HepG2 (cell line): ENCODE data around the gene SLA2. TPM values are rescaled to one million over a fixed set of nuclear protein-coding genes. Genes with fewer than 3 reads are reported as not detected.
A peak's percentile ranks its signal among the peaks of the same experiment; 100 is the strongest.

Experiments used
- JUN ChIP-seq: sonication (generic); formaldehyde crosslinking; IDR thresholded peaks from 2 replicates; pipeline ENCODE4 v1.4.0; 2020; ENCODE audit warnings: mild to moderate bottlenecking, missing genetic modification reagents
- KDM3A ChIP-seq: IDR thresholded peaks from 2 replicates; pipeline ENCODE4 v1.6.1; 2018; ENCODE audit warnings: low read depth, missing compliant biosample characterization
- LCORL ChIP-seq, 2 experiments: fragments of 450-650 bp in 1 of 2; sonication (generic) in 1 of 2; formaldehyde crosslinking in 1 of 2; IDR thresholded peaks; 2 replicates each; pipeline versions ENCODE4 v1.5.0 to v1.6.1; 2017 to 2020; ENCODE audit warnings: antibody characterized with exemption in 1 of 2, missing genetic modification reagents in 1 of 2
- MEIS1 ChIP-seq: sonication (generic); formaldehyde crosslinking; IDR thresholded peaks from 2 replicates; pipeline ENCODE4 v1.9.0; 2021; ENCODE audit warnings: mild to moderate bottlenecking, missing genetic modification reagents, moderate library complexity, borderline replicate concordance
- MTF2 ChIP-seq: sonication (generic); formaldehyde crosslinking; IDR thresholded peaks from 2 replicates; pipeline ENCODE4 v1.5.0; 2020; ENCODE audit warnings: missing genetic modification reagents, borderline replicate concordance
- NR2F6 ChIP-seq, 2 experiments: IDR thresholded peaks; 2 replicates each; pipeline ENCODE4 v1.6.1; 2016; ENCODE audit warnings: antibody characterized with exemption in 1 of 2, mild to moderate bottlenecking in 1 of 2
- SP4 ChIP-seq: sonication (generic); formaldehyde crosslinking; IDR thresholded peaks from 2 replicates; pipeline ENCODE4 v1.8.1; 2023; ENCODE audit warnings: mild to moderate bottlenecking, missing genetic modification reagents
- THAP11 ChIP-seq: IDR thresholded peaks from 2 replicates; pipeline ENCODE4 v1.6.1; 2016; ENCODE audit warnings: missing biosample characterization, missing genetic modification reagents
- ZNF3 ChIP-seq: IDR thresholded peaks from 2 replicates; pipeline ENCODE4 v1.7.0; 2017; ENCODE audit warnings: inconsistent platforms
- polyA plus RNA-seq, 8 experiments: library from polyadenylated mRNA; depleted of rRNA in 3 of 8; stranded (reverse) in 7 of 8; unstranded in 1 of 8; fragments of >200 nt; fragmentation: Illumina TruSeq in 4 of 8; extraction: Trizol in 4 of 8; gene quantifications; 2 replicates each; pipeline versions ENCODE4 v1.2.1 to v1.2.3, GENCODE V29; 2011 to 2016; ENCODE audit warnings: low read depth in 4 of 8, missing spikeins in 1 of 8, mixed read lengths in 1 of 8; ENCODE audit not compliant: insufficient read depth in 1 of 8
- total RNA-seq, 5 experiments: library from RNA; depleted of rRNA; stranded (reverse); fragments of >200 nt; fragmentation: Illumina TruSeq; extraction: Trizol; gene quantifications; 2 replicates each; pipeline ENCODE4 v1.2.3, GENCODE V29; 2016; ENCODE audit warnings: low read depth in 1 of 5
- TF ChIP-seq, protein P1 (sequence below): sonication (generic); formaldehyde crosslinking; conservative IDR thresholded peaks from 2 replicates; pipeline ENCODE4 v1.8.1; 2023; ENCODE audit warnings: missing genetic modification reagents
- TF ChIP-seq, protein P2 (sequence below): sonication (generic); formaldehyde crosslinking; IDR thresholded peaks from 2 replicates; pipeline ENCODE4 v1.4.0; 2020; ENCODE audit warnings: mild to moderate bottlenecking, missing genetic modification reagents
- TF ChIP-seq, protein P3 (sequence below): sonication (generic); formaldehyde crosslinking; IDR thresholded peaks from 2 replicates; pipeline ENCODE4 v1.5.0; 2020; ENCODE audit warnings: missing genetic modification reagents, mild to moderate bottlenecking, borderline replicate concordance
- TF ChIP-seq, protein P4 (sequence below): IDR thresholded peaks from 2 replicates; pipeline ENCODE4 v1.4.0; 2020; ENCODE audit warnings: mild to moderate bottlenecking, missing genetic modification reagents

Gene SLA2
- total and polyA plus RNA-seq, 2 of the 13 experiments (the other 11 are each of a cell fraction or from before 2014, with no cell fraction given), result 1.6 to 3.6 TPM

DNA sequence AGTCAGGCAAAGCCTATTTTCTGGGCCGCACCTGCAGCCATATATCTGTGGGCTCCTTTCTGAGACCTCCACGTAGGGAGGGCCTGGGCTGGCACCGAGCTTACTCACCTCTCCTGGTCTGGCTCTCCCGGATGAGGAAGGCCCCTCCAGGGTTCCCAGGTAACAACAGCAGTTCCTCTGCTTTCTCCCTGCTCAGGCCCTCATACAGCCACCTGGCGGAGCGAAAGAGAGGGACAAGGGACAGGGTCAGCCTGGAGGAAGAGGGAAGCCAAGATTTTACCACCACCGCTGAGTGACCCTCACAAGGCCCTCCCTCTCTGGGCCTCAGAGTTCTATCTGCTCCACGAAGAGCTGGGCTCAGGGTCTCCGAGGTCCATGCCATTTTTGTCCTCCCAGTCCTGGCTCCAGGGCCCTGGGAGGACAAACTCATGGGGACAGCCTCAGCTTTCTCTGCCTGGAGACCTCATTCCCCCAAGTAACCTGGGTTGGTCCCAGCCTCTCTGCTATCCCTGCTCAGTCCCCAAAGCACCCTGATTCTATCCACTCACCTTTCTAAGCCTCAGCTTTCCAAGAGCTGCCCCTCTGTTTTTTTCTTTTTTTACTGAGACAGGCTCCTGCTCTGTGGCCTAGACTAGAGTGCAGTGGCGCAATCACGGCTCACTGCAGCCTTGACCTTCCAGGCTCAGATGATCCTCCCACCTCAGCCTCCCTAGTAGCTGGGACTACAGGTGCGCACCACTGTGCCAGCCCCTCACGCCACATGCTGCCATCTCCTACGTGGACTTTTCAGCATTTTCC lies 13.3 kb downstream of the SLA2 start (continued):
- TF ChIP-seq, protein P1, sequence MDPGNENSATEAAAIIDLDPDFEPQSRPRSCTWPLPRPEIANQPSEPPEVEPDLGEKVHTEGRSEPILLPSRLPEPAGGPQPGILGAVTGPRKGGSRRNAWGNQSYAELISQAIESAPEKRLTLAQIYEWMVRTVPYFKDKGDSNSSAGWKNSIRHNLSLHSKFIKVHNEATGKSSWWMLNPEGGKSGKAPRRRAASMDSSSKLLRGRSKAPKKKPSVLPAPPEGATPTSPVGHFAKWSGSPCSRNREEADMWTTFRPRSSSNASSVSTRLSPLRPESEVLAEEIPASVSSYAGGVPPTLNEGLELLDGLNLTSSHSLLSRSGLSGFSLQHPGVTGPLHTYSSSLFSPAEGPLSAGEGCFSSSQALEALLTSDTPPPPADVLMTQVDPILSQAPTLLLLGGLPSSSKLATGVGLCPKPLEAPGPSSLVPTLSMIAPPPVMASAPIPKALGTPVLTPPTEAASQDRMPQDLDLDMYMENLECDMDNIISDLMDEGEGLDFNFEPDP (CRISPR knock-in tag), result 0 out of 2 replicates have a peak, but pooled peaks have one; percentile 63
- TF ChIP-seq NR2F6 (IDR thresholded peaks at IDR 0.05), result peak; percentile 90
- TF ChIP-seq NR2F6 (CRISPR knock-in tag; IDR thresholded peaks at IDR 0.05), result peak; percentile 97
- TF ChIP-seq, protein P2, sequence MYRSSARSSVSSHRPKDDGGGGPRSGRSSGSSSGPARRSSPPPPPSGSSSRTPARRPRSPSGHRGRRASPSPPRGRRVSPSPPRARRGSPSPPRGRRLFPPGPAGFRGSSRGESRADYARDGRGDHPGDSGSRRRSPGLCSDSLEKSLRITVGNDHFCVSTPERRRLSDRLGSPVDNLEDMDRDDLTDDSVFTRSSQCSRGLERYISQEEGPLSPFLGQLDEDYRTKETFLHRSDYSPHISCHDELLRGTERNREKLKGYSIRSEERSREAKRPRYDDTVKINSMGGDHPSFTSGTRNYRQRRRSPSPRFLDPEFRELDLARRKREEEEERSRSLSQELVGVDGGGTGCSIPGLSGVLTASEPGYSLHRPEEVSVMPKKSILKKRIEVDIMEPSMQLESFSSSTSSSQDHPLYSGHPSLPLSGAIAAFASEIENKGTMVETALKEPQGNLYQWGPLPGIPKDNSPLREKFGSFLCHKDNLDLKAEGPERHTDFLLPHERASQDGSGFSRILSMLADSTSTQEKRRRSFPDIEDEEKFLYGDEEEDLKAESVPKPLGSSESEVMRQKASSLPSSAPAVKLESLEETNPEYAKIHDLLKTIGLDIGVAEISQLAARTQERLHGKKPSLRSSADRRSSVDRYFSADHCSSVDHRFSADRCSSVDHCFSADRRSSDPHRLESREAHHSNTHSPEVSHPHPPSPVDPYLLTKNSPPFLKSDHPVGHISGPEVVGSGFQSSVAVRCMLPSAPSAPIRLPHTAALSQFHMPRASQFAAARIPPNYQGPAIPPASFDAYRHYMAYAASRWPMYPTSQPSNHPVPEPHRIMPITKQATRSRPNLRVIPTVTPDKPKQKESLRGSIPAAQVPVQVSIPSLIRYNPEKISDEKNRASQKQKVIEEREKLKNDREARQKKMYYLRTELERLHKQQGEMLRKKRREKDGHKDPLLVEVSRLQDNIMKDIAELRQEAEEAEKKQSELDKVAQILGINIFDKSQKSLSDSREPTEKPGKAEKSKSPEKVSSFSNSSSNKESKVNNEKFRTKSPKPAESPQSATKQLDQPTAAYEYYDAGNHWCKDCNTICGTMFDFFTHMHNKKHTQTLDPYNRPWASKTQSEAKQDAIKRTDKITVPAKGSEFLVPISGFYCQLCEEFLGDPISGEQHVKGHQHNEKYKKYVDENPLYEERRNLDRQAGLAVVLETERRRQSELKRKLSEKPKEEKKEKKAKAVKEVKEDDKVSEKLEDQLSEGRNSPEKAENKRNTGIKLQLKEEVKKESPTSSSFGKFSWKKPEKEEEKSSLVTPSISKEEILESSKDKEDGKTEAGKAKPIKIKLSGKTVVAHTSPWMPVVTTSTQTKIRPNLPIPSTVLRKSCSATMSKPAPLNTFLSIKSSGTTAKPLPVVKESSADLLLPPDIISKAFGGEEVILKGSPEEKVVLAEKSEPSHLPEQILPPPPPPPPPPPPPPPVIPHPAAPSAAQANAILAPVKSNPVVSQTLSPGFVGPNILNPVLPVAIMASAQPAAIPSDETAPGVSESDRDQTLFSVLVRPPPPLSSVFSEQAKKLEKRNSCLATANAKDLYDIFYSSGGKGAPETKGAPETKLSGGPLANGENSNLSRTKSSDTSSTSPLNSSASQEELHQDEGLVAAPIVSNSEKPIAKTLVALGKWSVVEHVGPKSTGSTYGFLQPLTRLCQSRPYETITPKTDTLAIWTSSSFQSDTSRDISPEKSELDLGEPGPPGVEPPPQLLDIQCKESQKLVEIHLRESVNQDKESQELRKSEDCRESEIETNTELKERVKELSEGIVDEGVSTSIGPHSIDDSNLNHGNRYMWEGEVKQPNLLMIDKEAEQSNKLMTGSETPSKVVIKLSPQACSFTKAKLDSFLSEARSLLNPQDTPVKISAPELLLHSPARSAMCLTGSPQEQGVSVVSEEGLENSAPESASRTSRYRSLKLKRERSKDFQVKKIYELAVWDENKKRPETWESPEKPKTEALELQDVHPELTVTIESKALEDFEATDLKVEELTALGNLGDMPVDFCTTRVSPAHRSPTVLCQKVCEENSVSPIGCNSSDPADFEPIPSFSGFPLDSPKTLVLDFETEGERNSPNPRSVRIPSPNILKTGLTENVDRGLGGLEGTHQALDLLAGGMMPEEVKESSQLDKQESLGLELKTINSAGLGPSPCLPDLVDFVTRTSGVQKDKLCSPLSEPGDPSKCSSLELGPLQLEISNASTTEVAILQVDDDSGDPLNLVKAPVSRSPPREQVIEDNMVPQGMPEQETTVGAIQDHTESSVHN (CRISPR knock-in tag), result peak; percentile 68; the same call in 1 of the 2 replicates
- TF ChIP-seq SP4, result peak; percentile 74; the same call in 1 of the 2 replicates
- TF ChIP-seq, protein P3, sequence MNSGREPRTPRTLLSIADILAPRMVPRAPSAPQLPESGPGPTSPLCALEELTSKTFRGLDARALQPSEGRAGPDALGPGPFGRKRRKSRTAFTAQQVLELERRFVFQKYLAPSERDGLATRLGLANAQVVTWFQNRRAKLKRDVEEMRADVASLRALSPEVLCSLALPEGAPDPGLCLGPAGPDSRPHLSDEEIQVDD, result no peak
- peak; percentile 57; the same call in 1 of the 2 replicates for TF ChIP-seq MTF2
- peak; percentile 69; the same call in 1 of the 2 replicates for TF ChIP-seq MEIS1
- no peak for TF ChIP-seq LCORL (IDR thresholded peaks at IDR 0.05)
- TF ChIP-seq LCORL (CRISPR knock-in tag; IDR thresholded peaks at IDR 0.05), result peak; percentile 86
- TF ChIP-seq, protein P4, sequence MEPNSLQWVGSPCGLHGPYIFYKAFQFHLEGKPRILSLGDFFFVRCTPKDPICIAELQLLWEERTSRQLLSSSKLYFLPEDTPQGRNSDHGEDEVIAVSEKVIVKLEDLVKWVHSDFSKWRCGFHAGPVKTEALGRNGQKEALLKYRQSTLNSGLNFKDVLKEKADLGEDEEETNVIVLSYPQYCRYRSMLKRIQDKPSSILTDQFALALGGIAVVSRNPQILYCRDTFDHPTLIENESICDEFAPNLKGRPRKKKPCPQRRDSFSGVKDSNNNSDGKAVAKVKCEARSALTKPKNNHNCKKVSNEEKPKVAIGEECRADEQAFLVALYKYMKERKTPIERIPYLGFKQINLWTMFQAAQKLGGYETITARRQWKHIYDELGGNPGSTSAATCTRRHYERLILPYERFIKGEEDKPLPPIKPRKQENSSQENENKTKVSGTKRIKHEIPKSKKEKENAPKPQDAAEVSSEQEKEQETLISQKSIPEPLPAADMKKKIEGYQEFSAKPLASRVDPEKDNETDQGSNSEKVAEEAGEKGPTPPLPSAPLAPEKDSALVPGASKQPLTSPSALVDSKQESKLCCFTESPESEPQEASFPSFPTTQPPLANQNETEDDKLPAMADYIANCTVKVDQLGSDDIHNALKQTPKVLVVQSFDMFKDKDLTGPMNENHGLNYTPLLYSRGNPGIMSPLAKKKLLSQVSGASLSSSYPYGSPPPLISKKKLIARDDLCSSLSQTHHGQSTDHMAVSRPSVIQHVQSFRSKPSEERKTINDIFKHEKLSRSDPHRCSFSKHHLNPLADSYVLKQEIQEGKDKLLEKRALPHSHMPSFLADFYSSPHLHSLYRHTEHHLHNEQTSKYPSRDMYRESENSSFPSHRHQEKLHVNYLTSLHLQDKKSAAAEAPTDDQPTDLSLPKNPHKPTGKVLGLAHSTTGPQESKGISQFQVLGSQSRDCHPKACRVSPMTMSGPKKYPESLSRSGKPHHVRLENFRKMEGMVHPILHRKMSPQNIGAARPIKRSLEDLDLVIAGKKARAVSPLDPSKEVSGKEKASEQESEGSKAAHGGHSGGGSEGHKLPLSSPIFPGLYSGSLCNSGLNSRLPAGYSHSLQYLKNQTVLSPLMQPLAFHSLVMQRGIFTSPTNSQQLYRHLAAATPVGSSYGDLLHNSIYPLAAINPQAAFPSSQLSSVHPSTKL (CRISPR knock-in tag), result peak; percentile 78
- peak; percentile 62; the same call in 1 of the 2 replicates for TF ChIP-seq KDM3A (CRISPR knock-in tag)
- TF ChIP-seq JUN (CRISPR knock-in tag), result peak; percentile 55; the same call in 1 of the 2 replicates
- 0 out of 2 replicates have a peak, but pooled peaks have one; percentile 29 for TF ChIP-seq THAP11
- peak; percentile 77; the same call in 1 of the 2 replicates for TF ChIP-seq ZNF3 (CRISPR knock-in tag)
